ENCODE data around the gene VCL.

- TF ChIP-seq CTCF (IDR thresholded peaks at IDR 0.05) (no peak), POLR2A (IDR thresholded peaks at IDR 0.05) (no peak)
Measured at GRCh38 chr10:74167443-74167842, 169.5 kb downstream of the VCL start.

All from thyroid gland (tissue), 4 donors.